Measurements from ENCODE around the gene SMARCD2.

DNA sequence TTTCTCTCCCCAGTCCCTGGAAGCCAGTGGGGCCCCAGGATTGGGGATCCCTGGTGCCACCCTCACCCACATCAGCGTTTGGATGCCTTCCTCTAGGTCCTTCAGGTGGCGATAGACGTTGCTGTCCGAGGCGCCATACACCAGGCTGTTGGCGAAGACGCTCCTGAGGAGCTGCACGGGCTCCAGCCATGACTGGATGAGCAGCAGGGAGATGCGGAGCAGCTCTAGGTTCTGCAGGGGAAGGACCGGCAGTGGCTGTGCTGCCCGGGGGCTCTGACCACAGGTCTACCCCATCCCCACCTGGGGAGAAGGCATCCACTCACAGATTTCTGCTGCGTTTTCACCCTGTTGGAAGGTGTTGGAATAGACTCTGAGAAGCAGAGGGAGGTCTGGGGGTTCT, 38.2 kb upstream of the SMARCD2 start:
- TF ChIP-seq FOXP2 (optimal IDR thresholded peaks at IDR 0.05; ENCODE audit: control extremely low read depth, extremely low read length, insufficient read depth) (no peak), EZH2 (IDR thresholded peaks at IDR 0.05) (no peak)

All from SK-N-MC (cell line).